Trophoblast cell (in vitro differentiated cells and primary cell): ENCODE measurements around the gene PRG2.

ENCODE experiments used
- DNase-seq, 2 donors: peaks; one replicate each; pipeline ENCODE4 v3.0.0-alpha.2; 2016
- H2AFZ ChIP-seq: 2 replicates; pipeline ENCODE4 v1.6.1; 2013; ENCODE audit warnings: low read length, moderate library complexity, mild to moderate bottlenecking; ENCODE audit not compliant: insufficient read depth, poor library complexity
- H2AK5ac ChIP-seq: 2 replicates; pipeline ENCODE4 v1.6.1; 2013; ENCODE audit warnings: mild to moderate bottlenecking, low read length
- H2BK120ac ChIP-seq: 2 replicates; pipeline ENCODE4 v1.6.1; 2013; ENCODE audit warnings: low read length, mild to moderate bottlenecking, moderate library complexity; ENCODE audit not compliant: insufficient read depth, poor library complexity
- H2BK12ac ChIP-seq: 2 replicates; pipeline ENCODE4 v1.6.1; 2013; ENCODE audit warnings: mild to moderate bottlenecking, low read length, moderate library complexity
- H2BK5ac ChIP-seq: 2 replicates; pipeline ENCODE4 v1.6.1; 2013; ENCODE audit warnings: low read length, low read depth, moderate library complexity, mild to moderate bottlenecking; ENCODE audit not compliant: poor library complexity
- H3K14ac ChIP-seq: 2 replicates; pipeline ENCODE4 v1.6.1; 2013; ENCODE audit warnings: mild to moderate bottlenecking, low read length
- H3K18ac ChIP-seq: 2 replicates; pipeline ENCODE4 v1.6.1; 2013; ENCODE audit warnings: mild to moderate bottlenecking, low read length
- H3K23ac ChIP-seq: 2 replicates; pipeline ENCODE4 v1.6.1; 2013; ENCODE audit warnings: low read length
- H3K27ac ChIP-seq: 2 replicates; pipeline ENCODE4 v1.5.1; 2013; ENCODE audit warnings: low read depth, mild to moderate bottlenecking, inconsistent platforms, low read length, moderate library complexity
- H3K27me3 ChIP-seq: 2 replicates; pipeline ENCODE4 v1.6.1; 2013; ENCODE audit warnings: inconsistent platforms, mild to moderate bottlenecking, low read length, moderate library complexity; ENCODE audit not compliant: insufficient read depth
- H3K36me3 ChIP-seq, 2 experiments: 1 replicate in 1 of 2; 2 replicates in 1 of 2; pipeline ENCODE4 v1.6.1; 2013; ENCODE audit warnings: low read length in 2 of 2, mild to moderate bottlenecking in 2 of 2, moderate library complexity in 1 of 2; ENCODE audit not compliant: insufficient read depth in 2 of 2, control insufficient read depth in 1 of 2
- H3K4ac ChIP-seq: 2 replicates; pipeline ENCODE4 v1.6.1; 2013; ENCODE audit warnings: low read depth, mild to moderate bottlenecking, low read length, moderate library complexity
- H3K4me1 ChIP-seq, 2 experiments: 1 replicate in 1 of 2; 2 replicates in 1 of 2; pipeline ENCODE4 v1.6.1; 2013; ENCODE audit warnings: low read length in 2 of 2, mild to moderate bottlenecking in 2 of 2, moderate library complexity in 1 of 2; ENCODE audit not compliant: insufficient read depth in 2 of 2, control insufficient read depth in 1 of 2
- H3K4me2 ChIP-seq: 2 replicates; pipeline ENCODE4 v1.6.1; 2013; ENCODE audit warnings: inconsistent platforms, mild to moderate bottlenecking, low read length, moderate library complexity
- H3K4me3 ChIP-seq: 2 replicates; pipeline ENCODE4 v1.5.1; 2013; ENCODE audit warnings: mild to moderate bottlenecking, low read depth, low read length, inconsistent platforms
- H3K79me1 ChIP-seq: one replicate; pipeline ENCODE4 v1.6.1; 2013; ENCODE audit warnings: low read length
- H3K79me2 ChIP-seq: 2 replicates; pipeline ENCODE4 v1.6.1; 2013; ENCODE audit warnings: low read length, mild to moderate bottlenecking; ENCODE audit not compliant: control insufficient read depth, insufficient read depth, poor library complexity
- H3K9ac ChIP-seq: 2 replicates; pipeline ENCODE4 v1.6.1; 2013; ENCODE audit warnings: mild to moderate bottlenecking, low read length
- H3K9me3 ChIP-seq: 2 replicates; pipeline ENCODE4 v1.6.1; 2013; ENCODE audit warnings: low read depth, mild to moderate bottlenecking, control low read depth, inconsistent platforms, low read length; ENCODE audit not compliant: insufficient read depth
- H4K12ac ChIP-seq: 2 replicates; pipeline ENCODE4 v1.6.1; 2013; ENCODE audit warnings: low read depth, mild to moderate bottlenecking, low read length, moderate library complexity
- H4K8ac ChIP-seq: 2 replicates; pipeline ENCODE4 v1.6.1; 2013; ENCODE audit warnings: low read depth, mild to moderate bottlenecking, low read length, moderate library complexity
- H4K91ac ChIP-seq: one replicate; pipeline ENCODE4 v1.6.1; 2013; ENCODE audit warnings: low read depth, mild to moderate bottlenecking, low read length, moderate library complexity
- WGBS: extraction: QIAGEN DNeasy Blood & Tissue Kit; methylation state at CpG from one replicate; pipeline ENCODE4 v1.1.7; 2013; ENCODE audit warnings: missing lambda C conversion rate; ENCODE audit not compliant: insufficient read length, insufficient coverage; ENCODE audit errors: extremely low coverage; 5-methylcytosine and 5-hydroxymethylcytosine counted together

Gene PRG2

GRCh38 chr11:57399221-57399620 lies 8.8 kb upstream of the PRG2 start:
- Histone ChIP-seq H3K27me3 (no peaks in the 10 kb centered on the region), H3K23ac (no peak overlapping the region), H4K91ac (no peak overlapping the region), H2AK5ac (no peak overlapping the region), H2BK120ac (no peak overlapping the region), H3K9ac (no peak overlapping the region), H3K79me2 (no peaks in the 10 kb centered on the region), H3K4ac (no peak overlapping the region), H2AFZ (no peak overlapping the region), H2BK12ac (no peak overlapping the region), H3K27ac (no peak overlapping the region), H3K9me3 (peaks cover 2% of the 10 kb centered on the region), H3K14ac (no peak overlapping the region), H3K36me3 (no peaks in the 10 kb centered on the region), H2BK5ac (no peak overlapping the region), H3K18ac (no peak overlapping the region), H4K12ac (no peak overlapping the region), H3K4me3 (no peak overlapping the region), H4K8ac (no peak overlapping the region), H3K79me1 (no peaks in the 10 kb centered on the region), H3K4me2 (no peak overlapping the region), H3K4me1 (peaks cover 7 to 9% of the 10 kb centered on the region in 2 experiments)
- DNase-seq = peak in 1 of 2 donors; percentile 36
- WGBS = no CpG with 5 or more reads among the region's 5 CpGs

- H4K12ac ChIP-seq = no peak overlapping the region
- H2BK120ac ChIP-seq = no peak overlapping the region
- no peak overlapping the region for H3K23ac ChIP-seq
- H4K91ac ChIP-seq = no peak overlapping the region
- H3K36me3 ChIP-seq = no peaks in the 10 kb centered on the region
- H3K9me3 ChIP-seq = peaks cover 2% of the 10 kb centered on the region
- no peak overlapping the region for H2BK5ac ChIP-seq
- no peak overlapping the region for H3K4me3 ChIP-seq
- no peak overlapping the region for H3K18ac ChIP-seq
- peaks cover 4 to 5% of the 10 kb centered on the region in 2 experiments for H3K4me1 ChIP-seq
- H4K8ac ChIP-seq = no peak overlapping the region
- H3K27me3 ChIP-seq = no peaks in the 10 kb centered on the region
- H3K4ac ChIP-seq = no peak overlapping the region
- no peaks in the 10 kb centered on the region for H3K79me1 ChIP-seq
- no peaks in the 10 kb centered on the region for H3K79me2 ChIP-seq
- no peak for DNase-seq
- H2AK5ac ChIP-seq = no peak overlapping the region
- H3K4me2 ChIP-seq = no peak overlapping the region
- H3K14ac ChIP-seq = no peak overlapping the region
- no peak overlapping the region for H2AFZ ChIP-seq
- H3K9ac ChIP-seq = no peak overlapping the region
- H3K27ac ChIP-seq = no peak overlapping the region
- no CpG with 5 or more reads among the region's 4 CpGs for WGBS
- no peak overlapping the region for H2BK12ac ChIP-seq
These were observed 7.0 kb upstream of the PRG2 start for GRCh38 chr11:57397394-57397990.

GRCh38 chr11:57396744-57397143 lies 6.3 kb upstream of the PRG2 start:
- no peak overlapping the region for H3K9ac ChIP-seq
- H3K27me3 ChIP-seq = no peaks in the 10 kb centered on the region
- no peak overlapping the region for H3K18ac ChIP-seq
- no peak overlapping the region for H4K12ac ChIP-seq
- no peaks in the 10 kb centered on the region for H3K4me1 ChIP-seq
- H3K4ac ChIP-seq = no peak overlapping the region
- H2AK5ac ChIP-seq = no peak overlapping the region
- no peaks in the 10 kb centered on the region for H3K79me1 ChIP-seq
- no peaks in the 10 kb centered on the region for H3K79me2 ChIP-seq
- no peak overlapping the region for H2BK5ac ChIP-seq
- DNase-seq = no peak
- peaks cover 2% of the 10 kb centered on the region for H3K9me3 ChIP-seq
- no CpG with 5 or more reads among the region's 2 CpGs for WGBS
- no peak overlapping the region for H3K23ac ChIP-seq
- no peak overlapping the region for H3K4me2 ChIP-seq
- no peak overlapping the region for H3K4me3 ChIP-seq
- no peak overlapping the region for H4K91ac ChIP-seq
- no peak overlapping the region for H4K8ac ChIP-seq
- H2BK12ac ChIP-seq = no peak overlapping the region
- H3K36me3 ChIP-seq = no peaks in the 10 kb centered on the region
- no peak overlapping the region for H2BK120ac ChIP-seq
- H2AFZ ChIP-seq = no peak overlapping the region
- H3K14ac ChIP-seq = no peak overlapping the region
- no peak overlapping the region for H3K27ac ChIP-seq

- Histone ChIP-seq H3K9me3 (peaks cover 2% of the 10 kb centered on the region), H2AK5ac (no peak overlapping the region), H3K4me1 (no peaks in the 10 kb centered on the region), H3K18ac (no peak overlapping the region), H3K4ac (no peak overlapping the region), H3K4me2 (no peak overlapping the region), H3K23ac (no peak overlapping the region), H2BK120ac (no peak overlapping the region), H3K14ac (no peak overlapping the region), H3K79me2 (no peaks in the 10 kb centered on the region), H3K4me3 (no peak overlapping the region), H2BK5ac (no peak overlapping the region), H2AFZ (no peak overlapping the region), H3K9ac (no peak overlapping the region), H3K27ac (no peak overlapping the region), H3K36me3 (no peaks in the 10 kb centered on the region), H3K27me3 (no peaks in the 10 kb centered on the region), H4K91ac (no peak overlapping the region), H3K79me1 (no peaks in the 10 kb centered on the region), H2BK12ac (no peak overlapping the region), H4K8ac (no peak overlapping the region), H4K12ac (no peak overlapping the region)
- no CpG with 5 or more reads among the region's 11 CpGs for WGBS
- DNase-seq = no peak
These were observed 5.6 kb upstream of the PRG2 start for GRCh38 chr11:57395905-57396623.
